ACC112 (cell line): Measurements from ENCODE around the gene JAKMIP2.
"Not testable (repeated sequence)": the region's sequence is repeated elsewhere in the genome, so short reads cannot be mapped to it uniquely, and the experiment has no call there.

Experiments used
- H2AFZ ChIP-seq: fragments of 200-600 bp; sonication (generic); one replicate; pipeline ENCODE4 v1.6.0; 2017; ENCODE audit warnings: antibody characterized with exemption, low read length; ENCODE audit not compliant: unreplicated experiment
- H3K27ac ChIP-seq: fragments of 200-600 bp; sonication (generic); 2 replicates; pipeline ENCODE4 v1.5.1; 2014; ENCODE audit warnings: low read depth, mild to moderate bottlenecking, antibody characterized with exemption, low read length, moderate library complexity
- H3K27me3 ChIP-seq: fragments of 200-600 bp; sonication (generic); 2 replicates; pipeline ENCODE4 v1.6.1; 2014; ENCODE audit warnings: mild to moderate bottlenecking, antibody characterized with exemption, low read length, moderate library complexity, mixed read lengths; ENCODE audit not compliant: insufficient read depth
- H3K36me3 ChIP-seq: fragments of 200-600 bp; sonication (generic); 2 replicates; pipeline ENCODE4 v1.6.1; 2016; ENCODE audit warnings: mild to moderate bottlenecking, antibody characterized with exemption, low read length, moderate library complexity, mixed read lengths; ENCODE audit not compliant: insufficient read depth
- H3K4me1 ChIP-seq: fragments of 200-600 bp; sonication (generic); one replicate; pipeline ENCODE4 v1.6.1; 2016; ENCODE audit warnings: low read length, mixed read lengths; ENCODE audit not compliant: insufficient read depth, unreplicated experiment, control insufficient read depth
- H3K4me3 ChIP-seq: fragments of 200-600 bp; sonication (generic); 2 replicates; pipeline ENCODE4 v1.5.1; 2014; ENCODE audit warnings: mild to moderate bottlenecking, low read depth, low read length
- H3K79me2 ChIP-seq: fragments of 200-600 bp; sonication (generic); one replicate; pipeline ENCODE4 v1.6.0; 2016; ENCODE audit warnings: low read length; ENCODE audit not compliant: control insufficient read depth, unreplicated experiment, insufficient read depth

The JAKMIP2 gene

DNA sequence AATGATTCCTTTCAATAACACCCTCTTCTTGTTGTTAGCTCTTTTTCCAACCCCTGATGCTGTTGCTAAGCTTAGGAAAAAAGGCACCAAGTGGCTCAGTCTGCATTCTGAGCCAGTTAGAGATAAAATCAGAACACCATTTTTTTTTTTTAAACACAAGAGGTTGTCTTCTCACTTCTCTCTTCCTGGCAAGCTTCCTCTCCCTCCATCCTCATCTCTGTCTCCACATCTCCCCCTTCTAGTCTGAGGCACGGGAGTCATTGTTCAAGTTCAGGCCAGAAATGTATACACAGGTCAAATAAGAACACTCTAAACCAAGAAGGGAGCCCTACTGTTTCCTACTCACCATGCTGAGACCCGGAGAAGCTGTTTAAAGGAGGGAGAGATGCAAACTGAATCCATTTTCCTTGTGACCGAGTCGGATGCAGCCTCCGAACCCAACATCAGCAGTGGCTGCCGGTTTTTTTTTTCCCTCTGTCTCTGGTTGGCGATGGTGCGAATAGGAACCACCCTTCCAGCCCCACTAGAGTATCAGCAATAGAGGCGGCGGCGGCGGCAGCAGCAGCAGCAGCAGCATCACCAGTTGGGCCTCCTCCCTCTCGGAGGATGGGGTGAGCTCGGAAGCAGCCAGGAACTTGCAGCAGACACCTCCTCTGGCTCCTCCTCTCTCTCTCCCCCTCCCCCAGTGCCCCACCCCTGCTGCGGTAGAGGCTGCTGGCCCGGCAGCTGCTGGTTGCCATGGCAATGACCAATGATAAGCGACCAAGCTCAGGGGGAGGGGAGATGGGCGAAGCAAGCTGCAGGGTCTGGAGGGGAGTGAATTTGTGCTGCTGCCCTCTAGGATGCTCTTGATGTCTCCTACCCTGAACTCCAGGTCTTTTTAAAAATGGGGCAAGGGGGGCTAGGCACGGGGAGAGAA lies at the start of gene JAKMIP2:
Gene JAKMIP2 (minus strand): TSS at position 619 of the 919 bp plus-strand sequence. CDS start 110,922 bp downstream, outside the sequence.
- Histone ChIP-seq H2AFZ (peak within 1 kb of the TSS; percentile 77), H3K79me2 (no peaks in the 10 kb centered on the region), H3K4me1 (no peaks in the 10 kb centered on the region), H3K27me3 (peaks cover 25% of the 10 kb centered on the region), H3K36me3 (no peaks in the 10 kb centered on the region), H3K27ac (no peak within 1 kb of the TSS), H3K4me3 (peak within 1 kb of the TSS; percentile 73)

DNA sequence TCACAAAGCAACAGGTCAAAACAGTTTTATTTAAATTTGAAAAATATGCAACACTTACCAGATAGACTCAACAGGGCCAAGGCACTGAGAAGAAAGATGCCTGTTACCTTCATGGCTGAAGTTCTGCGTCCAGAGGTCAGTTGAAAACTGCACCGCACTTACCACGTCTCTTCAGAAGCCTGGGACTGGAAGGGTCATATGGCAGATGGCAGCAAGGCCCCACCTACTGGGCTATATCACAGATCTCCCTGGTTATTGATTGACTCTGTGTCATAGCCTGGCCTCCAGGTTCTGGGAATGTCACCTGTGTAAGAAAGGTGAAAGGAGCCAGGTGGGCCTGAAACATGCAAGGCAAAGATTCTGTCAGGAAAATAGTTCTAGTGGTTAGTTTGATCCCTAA lies 48.9 kb upstream of the JAKMIP2 start, which contains the start of gene SPINK1:
Gene SPINK1 (minus strand): TSS at position 207 of the 400 bp plus-strand sequence. CDS start 94 bp downstream, at position 113.
- Histone ChIP-seq H3K4me3 (no peak within 1 kb of the TSS), H3K36me3 (no peaks in the 10 kb centered on the region), H3K27ac (no peak within 1 kb of the TSS), H3K4me1 (no peaks in the 10 kb centered on the region), H3K79me2 (no peaks in the 10 kb centered on the region), H3K27me3 (peaks cover 22% of the 10 kb centered on the region), H2AFZ (no peak within 1 kb of the TSS)

DNA sequence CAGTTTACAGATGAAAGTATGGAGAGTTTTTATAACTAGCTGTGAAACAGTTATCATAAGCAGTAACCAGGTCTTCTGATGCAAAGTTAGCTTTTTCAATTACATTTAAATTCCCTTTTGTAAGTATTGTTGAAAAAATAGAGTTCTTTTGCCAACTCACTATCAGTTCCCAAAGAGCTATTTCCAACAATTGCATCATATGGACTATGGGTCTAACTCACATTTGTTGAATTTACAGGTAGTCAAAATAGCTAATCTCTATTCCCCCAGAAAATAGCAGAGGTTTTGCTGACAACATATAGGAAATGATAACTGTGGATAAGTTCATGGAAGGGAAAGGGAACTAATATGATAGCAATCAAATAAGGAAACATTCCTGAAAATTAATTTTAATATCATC lies 47.5 kb upstream of the JAKMIP2 start:
- Histone ChIP-seq H3K4me3 (no peak overlapping the region), H3K27ac (no peak overlapping the region), H3K27me3 (peaks cover 27% of the 10 kb centered on the region), H2AFZ (no peak overlapping the region), H3K79me2 (no peaks in the 10 kb centered on the region), H3K4me1 (no peaks in the 10 kb centered on the region), H3K36me3 (no peaks in the 10 kb centered on the region)

DNA sequence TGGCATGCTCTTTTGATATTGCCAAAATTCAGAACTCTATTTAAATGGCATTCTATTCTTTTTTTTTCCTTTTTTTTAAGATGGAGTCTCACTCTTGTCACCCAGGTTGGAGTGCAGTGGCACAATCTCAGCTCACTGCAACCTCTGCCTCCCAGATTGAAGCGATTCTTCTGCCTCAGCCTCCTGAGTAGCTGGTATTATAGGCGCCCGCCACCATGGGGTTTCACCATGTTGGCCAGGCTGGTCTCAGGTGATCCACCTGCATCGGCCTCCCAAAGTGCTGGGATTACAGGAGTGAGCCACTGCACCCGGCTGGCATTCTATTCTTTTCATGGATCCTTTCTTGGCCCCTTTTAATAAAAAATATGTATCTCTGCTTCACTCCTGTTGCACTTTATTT lies 44.5 kb upstream of the JAKMIP2 start:
- H3K27ac ChIP-seq, H3K4me3 ChIP-seq, H3K36me3 ChIP-seq, H3K4me1 ChIP-seq, H2AFZ ChIP-seq, H3K79me2 ChIP-seq: not testable (repeated sequence)
- H3K27me3 ChIP-seq: peaks cover 25% of the 10 kb centered on the region

DNA sequence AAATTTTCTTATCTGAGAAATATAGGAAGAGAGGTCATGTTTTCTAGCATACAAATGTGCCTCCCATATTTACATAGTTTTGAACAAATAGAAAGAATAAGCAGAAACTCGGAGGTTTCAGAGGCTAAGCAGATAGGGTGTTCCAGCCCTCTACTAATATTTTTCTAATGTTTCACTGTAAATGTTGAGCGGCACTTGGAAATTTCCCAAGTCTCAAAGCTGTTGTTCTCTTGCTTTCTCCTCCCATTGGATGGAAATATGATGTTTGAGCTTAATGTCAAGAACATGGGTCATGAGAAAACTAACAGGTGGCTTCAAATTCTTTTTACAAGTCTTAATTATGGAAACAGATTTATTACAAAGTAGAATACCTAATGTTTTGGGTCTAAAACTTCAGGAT lies 43.8 kb upstream of the JAKMIP2 start:
- H3K4me3 ChIP-seq: no peak overlapping the region
- H3K27me3 ChIP-seq: peaks cover 22% of the 10 kb centered on the region
- no peaks in the 10 kb centered on the region for H3K79me2 ChIP-seq
- no peak overlapping the region for H3K27ac ChIP-seq
- H2AFZ ChIP-seq: no peak overlapping the region
- no peaks in the 10 kb centered on the region for H3K36me3 ChIP-seq
- H3K4me1 ChIP-seq: no peaks in the 10 kb centered on the region

DNA sequence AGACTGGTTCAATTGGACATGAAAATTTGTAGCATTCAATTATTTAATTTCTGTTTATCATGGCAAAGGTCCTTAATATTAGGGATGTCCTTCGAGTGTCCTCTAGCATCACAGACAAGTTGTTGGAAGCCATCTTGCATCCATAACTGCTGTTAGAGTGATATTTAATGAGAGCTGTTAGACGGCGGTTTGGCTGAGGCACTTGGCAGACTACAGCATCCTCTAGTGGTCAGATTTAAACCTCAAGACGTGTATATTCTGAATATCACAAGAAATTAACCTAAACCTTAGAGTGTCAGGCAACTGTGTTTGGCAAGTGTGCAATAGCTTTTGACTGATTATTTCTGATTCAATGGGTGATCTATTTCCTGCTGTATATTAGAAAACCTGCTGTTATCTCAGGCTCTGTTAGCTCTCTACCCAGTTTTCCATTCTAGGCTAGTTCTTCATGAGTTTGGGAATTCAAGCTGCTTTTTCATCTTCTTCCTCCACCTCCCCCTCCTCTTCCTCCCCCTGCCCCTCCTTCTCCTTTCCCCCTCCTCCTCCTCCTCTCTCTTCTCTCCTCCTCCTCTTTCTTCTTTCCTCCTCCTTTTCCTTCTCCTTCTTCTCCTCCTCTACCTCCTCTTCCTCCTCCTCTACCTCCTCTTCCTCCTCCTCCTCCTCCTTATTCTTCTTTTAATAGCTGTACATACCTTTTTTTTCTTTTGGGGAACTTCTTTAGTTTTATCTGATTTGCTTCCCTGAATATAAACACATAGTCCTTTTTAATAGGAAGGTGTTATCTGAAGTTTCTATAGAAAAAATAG lies 40.4 kb upstream of the JAKMIP2 start:
- peak overlapping the region; percentile 41 for H2AFZ ChIP-seq
- H3K36me3 ChIP-seq: no peaks in the 10 kb centered on the region
- H3K4me3 ChIP-seq: no peak overlapping the region
- no peaks in the 10 kb centered on the region for H3K4me1 ChIP-seq
- H3K27ac ChIP-seq: no peak overlapping the region
- H3K27me3 ChIP-seq: peaks cover 22% of the 10 kb centered on the region
- no peaks in the 10 kb centered on the region for H3K79me2 ChIP-seq

DNA sequence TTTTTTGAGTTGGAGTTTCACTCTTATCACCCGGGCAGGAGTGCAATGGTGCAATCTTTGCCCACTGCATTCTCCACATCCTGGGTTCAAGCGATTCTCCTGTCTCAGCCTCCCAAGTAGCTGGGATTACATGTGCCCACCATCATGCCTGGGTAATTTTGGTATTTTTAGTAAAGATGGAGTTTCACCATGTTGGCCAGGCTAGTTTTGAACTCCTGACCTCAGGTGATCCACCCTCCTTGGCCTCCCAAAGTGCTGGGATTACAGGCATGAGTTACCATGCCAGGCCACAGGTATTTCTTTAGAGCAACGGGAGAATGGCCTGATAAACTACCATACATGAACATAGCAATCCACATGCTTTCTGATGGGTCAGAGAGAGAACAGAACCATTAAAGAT lies 39.7 kb upstream of the JAKMIP2 start:
- H3K4me3 ChIP-seq, H3K36me3 ChIP-seq, H3K27ac ChIP-seq, H3K79me2 ChIP-seq, H3K4me1 ChIP-seq: not testable (repeated sequence)
- Histone ChIP-seq H2AFZ (peak overlapping the region; percentile 41), H3K27me3 (peaks cover 22% of the 10 kb centered on the region; the same call in 1 of the 2 replicates)

DNA sequence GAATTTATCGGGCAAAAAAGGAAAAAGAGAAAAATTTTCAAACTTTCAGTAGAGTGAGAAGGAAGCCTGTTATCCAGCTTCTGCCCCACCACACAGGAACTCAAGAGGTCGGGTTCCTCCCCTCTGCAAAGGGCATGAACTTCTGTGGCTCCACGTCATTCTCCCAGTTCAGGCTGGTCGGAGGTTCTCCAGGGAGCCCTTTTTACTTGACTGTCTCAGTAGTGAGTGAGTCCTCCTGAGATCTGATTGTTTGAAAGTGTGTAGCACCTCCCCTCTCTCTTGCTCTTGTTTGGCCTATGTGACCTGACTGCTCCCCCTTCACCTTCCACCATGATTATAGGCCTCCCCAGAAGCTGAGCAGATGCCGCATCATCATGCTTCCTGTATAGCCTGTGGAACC lies 39.2 kb upstream of the JAKMIP2 start:
- Histone ChIP-seq H3K4me3 (no peak overlapping the region), H3K27ac (no peak overlapping the region), H3K36me3 (no peaks in the 10 kb centered on the region), H3K79me2 (no peaks in the 10 kb centered on the region), H2AFZ (no peak overlapping the region), H3K4me1 (no peaks in the 10 kb centered on the region), H3K27me3 (peaks cover 23% of the 10 kb centered on the region; the same call in 1 of the 2 replicates)

DNA sequence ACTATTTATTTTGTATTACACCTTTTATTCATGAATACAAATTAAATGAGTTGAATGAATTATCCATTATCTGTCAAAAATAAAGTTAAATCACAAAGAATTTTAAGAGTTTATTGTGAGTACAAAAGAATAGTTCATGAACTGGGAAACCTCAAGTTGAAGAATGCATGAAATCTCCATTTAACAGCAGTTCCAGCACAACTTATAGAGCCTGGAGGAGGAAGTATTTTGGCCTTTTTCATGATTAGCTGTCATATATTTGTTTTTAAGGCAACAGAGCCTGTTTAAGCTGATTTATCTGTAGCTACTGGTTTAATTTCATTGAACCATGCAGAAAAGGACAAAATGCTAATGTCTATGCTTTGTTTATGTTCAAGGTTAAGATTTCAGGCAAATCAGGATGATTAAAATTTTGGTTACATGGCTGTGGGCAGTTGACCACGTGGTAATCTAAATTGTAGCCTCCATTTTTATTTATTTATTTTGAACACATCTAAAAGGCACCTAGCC lies 36.8 kb upstream of the JAKMIP2 start:
- H3K36me3 ChIP-seq: no peaks in the 10 kb centered on the region
- peaks cover 21% of the 10 kb centered on the region; the same call in 1 of the 2 replicates for H3K27me3 ChIP-seq
- no peak overlapping the region for H2AFZ ChIP-seq
- H3K4me1 ChIP-seq: no peaks in the 10 kb centered on the region
- H3K4me3 ChIP-seq: no peak overlapping the region
- H3K27ac ChIP-seq: no peak overlapping the region
- H3K79me2 ChIP-seq: no peaks in the 10 kb centered on the region

DNA sequence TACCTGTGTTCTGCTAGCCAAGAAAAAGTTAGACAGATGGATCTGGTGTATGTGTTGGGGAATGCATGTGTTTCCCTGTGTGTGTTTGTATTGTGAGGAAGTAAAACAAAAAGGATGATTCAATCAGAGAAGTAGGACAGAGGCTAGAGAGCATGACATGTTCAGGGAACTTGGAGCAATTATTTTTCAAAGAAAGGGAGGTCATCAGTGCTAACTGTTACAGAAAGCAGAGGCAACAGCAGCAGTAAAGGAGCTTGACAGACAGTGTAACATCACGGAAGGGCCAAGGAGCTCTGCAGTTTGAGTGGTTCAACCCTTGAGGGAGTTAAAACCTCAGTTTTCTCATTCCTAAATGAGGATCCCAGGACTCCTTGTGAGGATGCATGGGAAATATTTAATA lies 35.8 kb upstream of the JAKMIP2 start:
- H3K27me3 ChIP-seq: peaks cover 21% of the 10 kb centered on the region; the same call in 1 of the 2 replicates
- H3K27ac ChIP-seq: no peak overlapping the region
- no peak overlapping the region for H3K4me3 ChIP-seq
- no peaks in the 10 kb centered on the region for H3K36me3 ChIP-seq
- no peaks in the 10 kb centered on the region for H3K79me2 ChIP-seq
- H3K4me1 ChIP-seq: no peaks in the 10 kb centered on the region
- H2AFZ ChIP-seq: peak overlapping the region; percentile 51
